IMR-90 (cell line): ENCODE data around the gene CRIP1. TPM values are rescaled to one million over a fixed set of nuclear protein-coding genes. Genes with fewer than 3 reads are reported as not detected.

Experiments used
- ATAC-seq: fragments of 200-7000 bp; cut with Tn5 transposase; 2 replicates; pipeline ENCODE4 v1.9.1; 2020; ENCODE audit warnings: low read depth, mild to moderate bottlenecking, moderate library complexity
- BruUV-seq: library from RNA; stranded (reverse); fragments of 400-500 nt; replicated peaks from 2 replicates; lab custom pipeline; 2021; lab: Mats Ljungman, UMichigan
- CTCF ChIA-PET: fragments of 300-600 bp; formaldehyde crosslinking; extraction: SDS; loops from one replicate; lab custom pipeline; 2021; ENCODE audit warnings: antibody characterized with exemption; lab: Yijun Ruan, JAX
- POLR2A ChIA-PET: fragments of 300-600 bp; sonication (Branson Sonifier 250); formaldehyde crosslinking; loops from one replicate; lab custom pipeline; 2022; ENCODE audit warnings: antibody characterized with exemption; ENCODE audit not compliant: unreplicated experiment; lab: Charles Lee
- DNase-seq: peaks from one replicate; pipeline ENCODE4 v3.0.0; 2013
- H2AFZ ChIP-seq: replicated peaks from 2 replicates; pipeline ENCODE3; 2013; ENCODE audit warnings: low read length, mild to moderate bottlenecking; ENCODE audit not compliant: poor library complexity
- H2AK5ac ChIP-seq: 2 replicates; pipeline ENCODE4 v1.6.1; 2013; ENCODE audit warnings: low read depth, low read length, inconsistent platforms
- H2AK9ac ChIP-seq: replicated peaks from 2 replicates; pipeline ENCODE3; 2013; ENCODE audit warnings: mild to moderate bottlenecking, low read depth, low read length, moderate library complexity; ENCODE audit not compliant: poor library complexity
- H2BK120ac ChIP-seq: 2 replicates; pipeline ENCODE4 v1.6.1; 2013; ENCODE audit warnings: low read depth, low read length, inconsistent platforms
- H2BK15ac ChIP-seq: 3 replicates; pipeline ENCODE4 v1.6.1; 2013; ENCODE audit warnings: low read depth, low read length, inconsistent platforms
- H2BK20ac ChIP-seq: 2 replicates; pipeline ENCODE4 v1.6.1; 2013; ENCODE audit warnings: low read depth, mild to moderate bottlenecking, inconsistent platforms, low read length, moderate library complexity
- H2BK5ac ChIP-seq: 2 replicates; pipeline ENCODE4 v1.6.1; 2013; ENCODE audit warnings: mild to moderate bottlenecking, low read depth, low read length, inconsistent platforms; ENCODE audit not compliant: poor library complexity, severe bottlenecking
- H3K14ac ChIP-seq: replicated peaks from 2 replicates; pipeline ENCODE4 v1.6.1; 2013; ENCODE audit warnings: low read depth, low read length, inconsistent platforms
- H3K18ac ChIP-seq: 2 replicates; pipeline ENCODE4 v1.6.1; 2013; ENCODE audit warnings: low read depth, low read length, control low read depth
- H3K23ac ChIP-seq: 2 replicates; pipeline ENCODE4 v1.6.1; 2013; ENCODE audit warnings: low read depth, low read length, inconsistent platforms
- H3K27ac ChIP-seq: 2 replicates; pipeline ENCODE4 v1.5.1; 2013; ENCODE audit warnings: mild to moderate bottlenecking, control low read depth, low read length; ENCODE audit not compliant: insufficient read depth
- H3K27me3 ChIP-seq: 2 replicates; pipeline ENCODE4 v1.6.1; 2013; ENCODE audit warnings: low read length; ENCODE audit not compliant: control insufficient read depth, insufficient read depth
- H3K36me3 ChIP-seq: 2 replicates; pipeline ENCODE4 v1.6.1; 2013; ENCODE audit warnings: low read length, mixed read lengths; ENCODE audit not compliant: control insufficient read depth, insufficient read depth
- H3K4ac ChIP-seq: 2 replicates; pipeline ENCODE4 v1.6.1; 2013; ENCODE audit warnings: low read depth, low read length, inconsistent platforms
- H3K4me1 ChIP-seq: 2 replicates; pipeline ENCODE4 v1.6.1; 2013; ENCODE audit warnings: low read length, mixed read lengths; ENCODE audit not compliant: control insufficient read depth, insufficient read depth
- H3K4me2 ChIP-seq: 2 replicates; pipeline ENCODE4 v1.6.1; 2013; ENCODE audit warnings: low read depth, mild to moderate bottlenecking, control low read depth, low read length, moderate library complexity
- H3K4me3 ChIP-seq: 2 replicates; pipeline ENCODE4 v1.5.1; 2013; ENCODE audit warnings: low read depth, mild to moderate bottlenecking, control low read depth, low read length, moderate library complexity; ENCODE audit not compliant: insufficient read depth
- H3K56ac ChIP-seq: 2 replicates; pipeline ENCODE4 v1.6.1; 2013; ENCODE audit warnings: low read length, inconsistent platforms; ENCODE audit not compliant: insufficient read depth; ENCODE audit errors: extremely low read depth
- H3K79me1 ChIP-seq, 2 experiments: 2 replicates each; pipeline ENCODE4 v1.6.1; 2013; ENCODE audit warnings: low read length in 2 of 2, inconsistent platforms in 1 of 2, low read depth in 1 of 2
- H3K9ac ChIP-seq: 2 replicates; pipeline ENCODE4 v1.6.1; 2013; ENCODE audit warnings: low read depth, low read length, control low read depth
- H3K9me1 ChIP-seq: 2 replicates; pipeline ENCODE4 v1.6.1; 2013; ENCODE audit warnings: low read length, inconsistent platforms; ENCODE audit not compliant: insufficient read depth
- H3K9me3 ChIP-seq: 2 replicates; pipeline ENCODE4 v1.6.1; 2013; ENCODE audit warnings: low read length; ENCODE audit not compliant: control insufficient read depth, insufficient read depth
- H4K20me1 ChIP-seq: 2 replicates; pipeline ENCODE4 v1.6.1; 2013; ENCODE audit warnings: low read length, inconsistent platforms; ENCODE audit not compliant: insufficient read depth
- H4K5ac ChIP-seq: 2 replicates; pipeline ENCODE4 v1.6.1; 2013; ENCODE audit warnings: mild to moderate bottlenecking, low read depth, low read length, control low read depth
- H4K8ac ChIP-seq, 2 experiments: 2 replicates each; pipeline ENCODE4 v1.6.1; 2013; ENCODE audit warnings: low read depth in 2 of 2, low read length in 2 of 2, control low read depth in 1 of 2, inconsistent platforms in 1 of 2
- H4K91ac ChIP-seq: 2 replicates; pipeline ENCODE4 v1.6.1; 2013; ENCODE audit warnings: low read depth, low read length, inconsistent platforms; ENCODE audit not compliant: insufficient read depth
- CHD1 ChIP-seq: IDR thresholded peaks from 2 replicates; pipeline ENCODE4 v1.6.1; 2012; ENCODE audit warnings: low read depth, low read length, improper control_type of control experiment
- WGBS, 2 experiments: methylation state at CpG; one replicate each; pipeline versions ENCODE4 v1.1.5 to v1.1.7; 2013; ENCODE audit warnings: missing lambda C conversion rate in 2 of 2; ENCODE audit not compliant: insufficient read length in 1 of 2; ENCODE audit errors: extremely low coverage in 2 of 2; 5-methylcytosine and 5-hydroxymethylcytosine counted together
- dilution Hi-C: fragments of 300-500 bp; cut with HindIII; formaldehyde crosslinking; loops from one replicate; pipeline ENCODE4 v1.14.3; 2018; ENCODE audit warnings: low sequenced_read_pairs; ENCODE audit not compliant: unreplicated experiment
- in situ Hi-C: fragments of 300-500 bp; cut with MboI; formaldehyde crosslinking; loops from 3 replicates; pipeline ENCODE4 v1.14.3; 2019; ENCODE audit warnings: low sequenced_read_pairs, inconsistent platforms, mixed read lengths
- intact Hi-C: fragments of 100-400 bp; cut with micrococcal nuclease; formaldehyde crosslinking; loops from 2 replicates; pipeline ENCODE4 v1.10.0; 2022
- polyA plus RNA-seq, 3 experiments: library from polyadenylated mRNA; depleted of rRNA; stranded (reverse); fragments of >200 nt; gene quantifications; 2 replicates each; pipeline ENCODE4 v1.2.3, GENCODE V29; 2012; ENCODE audit warnings: low replicate concordance in 1 of 3
- total RNA-seq: library from RNA; depleted of rRNA; stranded (reverse); fragments of >200 nt; gene quantifications from 2 replicates; pipeline ENCODE4 v1.2.3, GENCODE V29; 2012

The CRIP1 gene
- total and polyA plus RNA-seq, 2 of the 4 experiments (the other 2 are of a cell fraction): 0.21 TPM; not detected in 1

- H3K9ac ChIP-seq: no peak overlapping the region
- H4K91ac ChIP-seq: no peak overlapping the region
- H3K23ac ChIP-seq: no peak overlapping the region
- no peaks in the 10 kb centered on the region for H3K9me3 ChIP-seq
- no peak overlapping the region for H2AFZ ChIP-seq
- H2BK120ac ChIP-seq: no peak overlapping the region
- CTCF ChIA-PET: no interaction called here
- no peak overlapping the region for H3K14ac ChIP-seq
- BruUV-seq: no TSS peak
- in situ Hi-C loops (no loop called here), intact Hi-C loops (no loop called here), dilution Hi-C loops (no loop called here)
- 94% methylated on average over 5 of the region's 18 CpGs; no CpG with 5 or more reads in 1 of the 2 experiments for WGBS, 2 experiments
- H3K18ac ChIP-seq: no peak overlapping the region
- H2BK20ac ChIP-seq: no peak overlapping the region
- no peak for TF ChIP-seq CHD1
- H2AK9ac ChIP-seq: no peak overlapping the region
- ATAC-seq: no peak
- H3K4me2 ChIP-seq: no peak overlapping the region
- H3K27ac ChIP-seq: no peak overlapping the region
- peaks cover 0 to 5% of the 10 kb centered on the region in 2 experiments; a peak in 1 of 4 replicates for H3K79me1 ChIP-seq
- H2BK15ac ChIP-seq: no peak overlapping the region
- no peak overlapping the region for H3K4me3 ChIP-seq
- DNase-seq: no peak
- no peak overlapping the region for H2BK5ac ChIP-seq
- no peaks in the 10 kb centered on the region for H3K36me3 ChIP-seq
- H4K20me1 ChIP-seq: 0 out of 2 replicates have a peak, but pooled peaks cover 6% of the 10 kb centered on the region
- H3K9me1 ChIP-seq: peaks cover 6% of the 10 kb centered on the region; the same call in 1 of the 2 replicates
- H3K56ac ChIP-seq: no peak overlapping the region
- H3K4ac ChIP-seq: no peak overlapping the region
- no peak overlapping the region for H4K8ac ChIP-seq
- POLR2A ChIA-PET: no interaction called here
- 0 out of 2 replicates have a peak, but pooled peaks cover 2% of the 10 kb centered on the region for H3K4me1 ChIP-seq
- H3K27me3 ChIP-seq: no peaks in the 10 kb centered on the region
- no peak overlapping the region for H2AK5ac ChIP-seq
- no peak overlapping the region for H4K5ac ChIP-seq
Measured at GRCh38 chr14:105495990-105496830, 9.5 kb downstream of the CRIP1 start.
